ENCODE data around the gene TEX10.

TEX10 gene

DNA sequence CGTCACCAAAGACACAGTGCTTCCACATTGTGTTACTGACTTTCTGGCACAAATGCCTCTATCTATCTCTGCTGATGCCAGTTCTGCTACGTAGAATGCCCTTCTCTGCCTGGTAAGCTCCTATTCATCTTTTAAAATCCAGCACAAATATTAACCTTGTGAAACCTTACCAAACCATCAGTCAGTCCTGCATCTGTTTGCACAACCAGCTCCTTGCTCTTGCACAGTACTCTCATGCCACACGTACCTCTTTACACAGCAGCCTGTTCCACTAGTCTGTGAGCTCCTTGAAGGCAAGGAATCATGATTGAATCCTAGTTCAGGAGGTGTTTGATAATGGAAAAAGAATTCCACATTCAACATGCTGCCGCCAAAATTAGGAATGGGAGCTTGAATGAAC, 56.3 kb downstream of the TEX10 start:
- TF ChIP-seq POLR2AphosphoS5 (IDR thresholded peaks at IDR 0.05; ENCODE audit: low read depth) (no peak), GABPA (IDR thresholded peaks at IDR 0.05; ENCODE audit: low read depth) (no peak), REST (IDR thresholded peaks at IDR 0.05; ENCODE audit: insufficient replicate concordance, low read depth) (no peak), SPI1 (IDR thresholded peaks at IDR 0.05; ENCODE audit: borderline replicate concordance, low read depth) (no peak)
- TF ChIP-seq, protein P1, sequence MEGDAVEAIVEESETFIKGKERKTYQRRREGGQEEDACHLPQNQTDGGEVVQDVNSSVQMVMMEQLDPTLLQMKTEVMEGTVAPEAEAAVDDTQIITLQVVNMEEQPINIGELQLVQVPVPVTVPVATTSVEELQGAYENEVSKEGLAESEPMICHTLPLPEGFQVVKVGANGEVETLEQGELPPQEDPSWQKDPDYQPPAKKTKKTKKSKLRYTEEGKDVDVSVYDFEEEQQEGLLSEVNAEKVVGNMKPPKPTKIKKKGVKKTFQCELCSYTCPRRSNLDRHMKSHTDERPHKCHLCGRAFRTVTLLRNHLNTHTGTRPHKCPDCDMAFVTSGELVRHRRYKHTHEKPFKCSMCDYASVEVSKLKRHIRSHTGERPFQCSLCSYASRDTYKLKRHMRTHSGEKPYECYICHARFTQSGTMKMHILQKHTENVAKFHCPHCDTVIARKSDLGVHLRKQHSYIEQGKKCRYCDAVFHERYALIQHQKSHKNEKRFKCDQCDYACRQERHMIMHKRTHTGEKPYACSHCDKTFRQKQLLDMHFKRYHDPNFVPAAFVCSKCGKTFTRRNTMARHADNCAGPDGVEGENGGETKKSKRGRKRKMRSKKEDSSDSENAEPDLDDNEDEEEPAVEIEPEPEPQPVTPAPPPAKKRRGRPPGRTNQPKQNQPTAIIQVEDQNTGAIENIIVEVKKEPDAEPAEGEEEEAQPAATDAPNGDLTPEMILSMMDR (IDR thresholded peaks at IDR 0.05; ENCODE audit: insufficient read depth, low read length): no peak
- Histone ChIP-seq H3K4me3 (replicated peaks; ENCODE audit: insufficient read depth, low read length) (no peak overlapping the region), H3K27me3 (ENCODE audit: insufficient read depth, poor library complexity, severe bottlenecking) (no peaks in the 10 kb centered on the region), H3K27ac (replicated peaks) (no peak overlapping the region)
- no peak for DNase-seq (ENCODE audit: low read depth in 1 of 2, low spot score in 1 of 2)

GRCh38 chr9:100295240-100295639, 57.5 kb downstream of the TEX10 start:
- H3K27me3 ChIP-seq (ENCODE audit: insufficient read depth, poor library complexity, severe bottlenecking): no peaks in the 10 kb centered on the region
- TF ChIP-seq GABPA (IDR thresholded peaks at IDR 0.05; ENCODE audit: low read depth) (no peak), REST (IDR thresholded peaks at IDR 0.05; ENCODE audit: insufficient replicate concordance, low read depth) (no peak), SPI1 (IDR thresholded peaks at IDR 0.05; ENCODE audit: borderline replicate concordance, low read depth) (no peak), POLR2AphosphoS5 (IDR thresholded peaks at IDR 0.05; ENCODE audit: low read depth) (no peak)
- TF ChIP-seq, protein P1 (IDR thresholded peaks at IDR 0.05; ENCODE audit: insufficient read depth, low read length): no peak
- no peak overlapping the region for H3K4me3 ChIP-seq (replicated peaks; ENCODE audit: insufficient read depth, low read length)
- DNase-seq (ENCODE audit: low read depth in 1 of 2, low spot score in 1 of 2): no peak
- H3K27ac ChIP-seq (replicated peaks): no peak overlapping the region

DNA sequence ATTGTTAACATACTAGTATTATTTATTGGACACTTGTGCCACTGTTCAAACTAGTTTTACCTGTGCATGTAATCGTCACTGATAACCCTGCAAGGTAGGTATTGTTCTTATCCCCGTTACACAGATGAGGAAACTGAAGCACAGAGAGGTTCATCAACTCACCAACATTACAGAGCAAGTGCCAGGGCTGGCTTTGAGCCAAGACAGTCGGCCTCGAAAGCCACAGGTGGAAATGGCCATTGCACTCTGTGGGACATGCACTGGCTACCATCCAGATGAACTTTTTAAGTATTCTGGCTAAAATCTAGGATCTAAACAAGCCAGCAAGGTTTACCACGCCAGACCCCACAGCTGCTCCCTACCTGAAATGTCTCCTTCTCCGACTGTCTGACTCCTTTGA, 57.9 kb downstream of the TEX10 start:
- Histone ChIP-seq H3K4me3 (replicated peaks; ENCODE audit: insufficient read depth, low read length) (no peak overlapping the region), H3K27ac (replicated peaks) (no peak overlapping the region), H3K27me3 (ENCODE audit: insufficient read depth, poor library complexity, severe bottlenecking) (no peaks in the 10 kb centered on the region)
- TF ChIP-seq REST (IDR thresholded peaks at IDR 0.05; ENCODE audit: insufficient replicate concordance, low read depth) (no peak), SPI1 (IDR thresholded peaks at IDR 0.05; ENCODE audit: borderline replicate concordance, low read depth) (no peak), POLR2AphosphoS5 (IDR thresholded peaks at IDR 0.05; ENCODE audit: low read depth) (no peak), GABPA (IDR thresholded peaks at IDR 0.05; ENCODE audit: low read depth) (no peak)
- TF ChIP-seq, protein P1 (IDR thresholded peaks at IDR 0.05; ENCODE audit: insufficient read depth, low read length): no peak
- DNase-seq (ENCODE audit: low read depth in 1 of 2, low spot score in 1 of 2): no peak

Data from HL-60 (cell line).